ENCODE measurements around the gene ERBB4.
"Not testable (repeated sequence)": the region's sequence is repeated elsewhere in the genome, so short reads cannot be mapped to it uniquely, and the experiment has no call there.

ERBB4 gene

DNA sequence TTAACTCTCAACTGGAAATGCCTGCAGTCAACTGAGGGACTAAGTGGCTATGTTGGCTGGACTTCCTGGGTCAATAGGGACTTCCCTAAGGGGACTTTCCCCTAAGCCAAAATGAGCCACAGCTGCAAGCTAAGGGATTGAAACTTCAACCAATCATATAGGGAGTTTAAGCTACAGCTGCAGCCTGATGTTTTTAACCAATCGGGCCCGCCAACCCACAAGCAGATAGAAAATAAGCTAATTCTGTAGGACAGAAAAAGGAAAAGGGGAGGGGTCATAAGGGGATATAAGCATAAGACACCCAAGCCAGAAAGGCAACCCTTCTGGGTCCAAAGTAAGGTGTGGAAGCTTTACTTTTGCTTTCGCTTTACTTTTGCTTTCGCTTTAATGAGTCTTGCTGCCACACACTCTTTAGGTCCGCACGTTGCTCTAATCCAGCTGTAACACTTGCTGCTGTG, 927.5 kb downstream of the ERBB4 start:
- DNase-seq (ENCODE audit: low read depth in 2 of 2) = no peak

DNA sequence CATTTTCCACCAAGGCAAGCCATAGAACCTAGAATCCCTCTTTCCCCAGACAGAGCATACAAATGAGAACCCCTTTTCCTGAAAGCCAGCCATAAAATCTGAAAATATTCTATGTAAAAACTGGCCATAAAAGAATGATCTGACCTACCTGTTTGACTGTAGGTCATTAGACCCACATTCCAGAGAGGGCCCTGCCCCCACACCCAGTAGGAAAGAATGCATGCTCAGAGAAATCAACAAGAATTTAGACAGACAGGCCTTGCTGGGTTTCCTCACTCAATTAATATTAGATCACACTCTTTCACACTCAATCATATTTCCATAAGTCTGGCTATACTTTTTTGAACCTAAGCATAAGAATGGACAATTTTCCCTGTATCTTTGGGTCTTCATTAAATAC, 929.5 kb downstream of the ERBB4 start:
- DNase-seq (ENCODE audit: low read depth in 2 of 2) = no peak

- DNase-seq (ENCODE audit: low read depth in 2 of 2) = no peak
Observed at GRCh38 chr2:211599146-211599545, 939.5 kb downstream of the ERBB4 start.

- no peak for DNase-seq (ENCODE audit: low read depth in 2 of 2)
Observed at GRCh38 chr2:211598238-211598637, 940.4 kb downstream of the ERBB4 start.

- not testable (repeated sequence) for DNase-seq (ENCODE audit: low read depth in 2 of 2)
Observed at GRCh38 chr2:211592006-211592405, 946.6 kb downstream of the ERBB4 start.

GRCh38 chr2:211591426-211591825, 947.2 kb downstream of the ERBB4 start:
- no peak for DNase-seq (ENCODE audit: low read depth in 2 of 2)

GRCh38 chr2:211568439-211568838, 970.2 kb downstream of the ERBB4 start:
- no peak for DNase-seq (ENCODE audit: low read depth in 2 of 2)

DNA sequence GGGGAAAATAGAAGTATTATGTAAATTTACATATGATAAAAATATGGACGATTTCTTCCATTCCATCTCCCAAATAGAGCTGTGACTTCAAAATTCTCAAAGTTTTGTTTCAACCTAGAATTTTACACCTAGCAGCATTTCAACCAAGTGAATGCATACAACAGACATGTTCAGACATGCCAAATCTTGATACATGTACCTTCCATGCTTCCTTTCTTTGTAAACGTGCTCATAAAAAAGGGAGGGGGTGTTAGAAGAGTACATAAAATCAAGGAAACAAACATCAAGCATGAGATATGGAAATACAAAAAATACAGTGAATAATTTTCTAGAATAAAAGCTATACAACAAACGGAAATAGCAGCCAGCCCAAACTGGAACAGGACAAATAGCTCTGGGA, 974.2 kb downstream of the ERBB4 start:
- DNase-seq (ENCODE audit: low read depth in 2 of 2) = no peak

DNA sequence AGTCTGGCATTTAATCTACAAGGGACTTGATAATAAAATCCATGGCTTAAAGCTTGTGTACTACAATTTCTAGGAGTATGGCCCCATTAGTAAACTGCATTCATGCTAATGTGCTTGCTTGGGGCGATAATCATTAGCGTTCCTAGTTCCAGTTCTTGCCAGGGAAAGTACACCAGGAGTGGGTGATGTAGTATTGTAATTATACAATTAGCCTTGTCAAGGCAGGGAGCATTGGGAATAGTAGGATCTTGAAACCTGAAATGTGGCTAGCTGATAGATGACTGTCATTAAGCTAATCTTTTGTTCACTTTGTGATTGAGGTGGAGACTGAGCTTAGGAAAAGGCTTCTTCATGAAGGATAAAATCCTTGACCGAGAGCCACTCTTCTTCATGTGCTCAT, 993.0 kb downstream of the ERBB4 start:
- no peak for DNase-seq (ENCODE audit: low read depth in 2 of 2)

DNA sequence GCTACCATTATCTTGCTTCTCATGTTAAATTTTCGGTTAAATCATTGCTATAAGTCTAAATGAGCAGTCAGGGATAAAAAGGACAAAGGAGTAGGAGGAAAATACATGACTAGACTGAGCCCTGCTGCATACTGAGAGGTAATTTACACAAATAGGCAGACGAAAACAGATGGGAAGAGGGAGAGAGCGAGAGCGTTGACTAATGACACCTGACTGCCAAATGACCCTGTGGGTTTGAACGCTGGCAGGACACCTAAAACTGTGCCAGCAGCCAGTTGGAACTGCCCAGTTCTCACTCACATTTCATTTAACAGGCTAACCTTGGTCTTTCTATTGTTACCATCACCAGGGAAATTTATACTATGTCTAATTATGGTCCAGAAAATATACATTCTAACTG, 1004.0 kb downstream of the ERBB4 start:
- no peak for DNase-seq (ENCODE audit: low read depth in 2 of 2)

GRCh38 chr2:211524248-211524647, 1014.4 kb downstream of the ERBB4 start:
- DNase-seq (ENCODE audit: low read depth in 2 of 2) = not testable (repeated sequence)

- no peak for DNase-seq (ENCODE audit: low read depth in 2 of 2)
Observed at GRCh38 chr2:211516537-211516936, 1022.1 kb downstream of the ERBB4 start.

DNA sequence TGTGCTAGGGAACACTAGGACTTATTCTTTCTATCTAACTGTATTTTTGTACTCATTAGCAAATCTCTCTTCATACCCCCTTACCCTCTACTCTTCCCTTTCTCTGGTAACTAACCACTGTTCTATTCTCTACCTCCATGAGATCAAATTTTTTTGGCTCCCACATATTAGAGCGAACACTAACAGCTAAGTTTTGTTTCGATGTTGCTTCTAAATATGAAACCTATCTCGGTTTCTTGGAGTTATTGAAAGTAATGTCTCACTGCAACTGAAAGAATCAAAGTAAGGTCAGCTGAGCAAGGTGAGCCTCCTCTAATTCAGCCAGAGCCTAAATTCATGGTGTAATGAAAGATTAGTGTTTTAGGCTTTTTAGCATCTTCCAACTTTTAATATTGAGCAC, 1024.6 kb downstream of the ERBB4 start:
- DNase-seq (ENCODE audit: low read depth in 2 of 2) = no peak

- DNase-seq (ENCODE audit: low read depth in 2 of 2) = no peak
Observed at GRCh38 chr2:211513446-211513845, 1025.2 kb downstream of the ERBB4 start.

DNA sequence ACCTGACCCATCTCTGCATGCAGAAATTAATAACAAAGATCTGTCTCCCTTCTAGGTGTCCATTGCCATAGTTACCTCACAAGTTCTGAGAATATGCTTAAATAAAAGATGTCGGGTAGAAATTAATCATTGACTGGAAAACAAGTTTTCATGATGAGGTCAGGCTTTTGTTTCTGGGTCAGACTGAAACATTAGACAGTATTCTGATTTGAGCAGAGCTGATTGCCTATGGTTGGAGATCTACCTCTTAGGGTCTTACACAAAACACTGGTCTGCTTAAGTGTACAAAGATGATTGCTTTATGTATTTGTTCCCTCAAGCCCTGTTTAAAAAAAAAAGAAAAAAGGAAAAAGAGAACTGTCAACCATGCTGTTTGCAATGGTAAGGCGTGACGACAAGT, 1025.8 kb downstream of the ERBB4 start:
- no peak for DNase-seq (ENCODE audit: low read depth in 2 of 2)

- DNase-seq (ENCODE audit: low read depth in 2 of 2) = no peak
Observed at GRCh38 chr2:211503856-211504255, 1034.7 kb downstream of the ERBB4 start.

DNA sequence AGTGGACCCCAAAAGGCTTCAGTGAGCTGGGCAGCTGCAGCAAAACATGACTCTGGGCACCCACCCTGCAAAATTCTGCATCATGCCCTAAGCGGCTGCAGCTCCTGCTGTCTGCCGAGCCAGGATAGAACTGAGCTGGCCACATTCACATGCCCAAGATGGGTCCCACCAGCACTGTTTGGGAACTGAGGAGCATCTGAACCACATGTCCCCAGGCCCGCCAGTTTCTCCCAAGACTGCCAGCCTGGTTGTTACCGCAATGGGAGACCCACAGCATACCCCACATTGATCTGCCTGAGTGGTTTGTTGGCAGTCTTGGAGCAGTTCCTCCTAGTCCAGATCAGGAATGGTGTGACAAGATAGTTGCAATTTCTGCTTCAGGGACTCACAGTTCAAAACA, 1035.4 kb downstream of the ERBB4 start:
- no peak for DNase-seq (ENCODE audit: low read depth in 2 of 2)

GRCh38 chr2:211498551-211499205, 1039.9 kb downstream of the ERBB4 start:
- DNase-seq (ENCODE audit: low read depth in 2 of 2) = no peak

GRCh38 chr2:211495339-211495738, 1043.3 kb downstream of the ERBB4 start:
- no peak for DNase-seq (ENCODE audit: low read depth in 2 of 2)

DNA sequence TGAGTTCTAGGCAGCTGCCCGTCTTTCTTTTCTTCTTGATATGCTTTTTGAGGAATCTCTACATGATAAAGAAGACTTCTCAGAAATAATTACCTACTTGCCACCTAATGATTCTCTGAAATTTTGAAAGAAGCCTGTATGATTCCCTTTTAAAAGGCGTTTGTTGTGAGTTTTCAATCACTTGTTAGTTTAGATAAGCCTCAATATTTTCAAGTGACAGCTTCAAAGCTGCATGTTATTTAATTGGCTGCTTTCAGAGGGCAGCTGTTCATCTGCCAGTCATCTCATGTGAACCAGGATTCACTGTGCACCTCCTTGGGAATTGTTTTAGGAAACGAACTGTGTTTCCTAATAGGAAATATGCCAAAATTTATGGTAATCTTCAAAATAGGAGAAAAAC, 1044.1 kb downstream of the ERBB4 start:
- no peak for DNase-seq (ENCODE audit: low read depth in 2 of 2)

GRCh38 chr2:211494085-211494484, 1044.5 kb downstream of the ERBB4 start:
- DNase-seq (ENCODE audit: low read depth in 2 of 2) = no peak

- DNase-seq (ENCODE audit: low read depth in 2 of 2) = no peak
Observed at GRCh38 chr2:211487733-211488132, 1050.9 kb downstream of the ERBB4 start.

DNA sequence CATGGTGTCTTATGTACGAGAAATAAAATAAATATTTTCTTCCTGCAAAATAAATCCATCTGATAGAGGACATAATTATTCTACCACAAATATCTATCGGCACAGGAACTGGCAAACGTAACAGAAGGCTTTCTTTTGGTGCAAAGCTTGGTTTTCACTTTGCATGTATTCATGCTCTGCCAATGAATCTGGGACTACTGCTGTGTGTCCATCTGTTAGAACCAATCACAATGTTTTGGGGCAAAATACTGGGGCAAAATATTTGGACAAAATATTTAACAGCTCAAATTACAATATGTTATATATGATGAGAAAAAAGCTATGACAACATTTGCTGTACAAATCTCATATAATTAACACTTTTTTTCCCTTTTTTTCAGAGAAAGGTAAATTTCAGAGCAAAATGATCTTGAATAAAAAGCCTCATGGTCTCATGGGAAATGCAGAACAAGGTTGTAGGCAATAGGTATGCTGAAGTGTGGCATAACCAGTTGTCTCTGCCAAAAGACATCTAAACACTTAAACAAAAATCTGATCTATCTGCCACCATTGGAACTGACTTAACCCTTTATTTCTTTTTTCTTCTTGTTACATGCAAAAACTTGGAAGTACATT, 1059.0 kb downstream of the ERBB4 start:
- DNase-seq (ENCODE audit: low read depth in 2 of 2) = no peak

Measured in stimulated activated CD8-positive, alpha-beta memory T cell treated with anti-CD3 and anti-CD28 coated beads, Interleukin-2, amount 100 ng/mL, for 1 hour (primary cell).